Endothelial cell of umbilical vein (primary cell): Measurements from ENCODE around the gene KIF2C.

Experiments used
- CTCF ChIP-seq, 2 donors: IDR thresholded peaks; 1 replicate in 1 of 2; 2 replicates in 1 of 2; pipeline ENCODE4 v1.5.1; 2011; ENCODE audit warnings: low read length in 2 of 2, mild to moderate bottlenecking in 2 of 2, moderate library complexity in 2 of 2, control low read depth in 1 of 2, inconsistent platforms in 1 of 2, low read depth in 1 of 2; ENCODE audit not compliant: insufficient read depth in 1 of 2; ENCODE audit errors: extremely low read depth in 1 of 2
- EZH2 ChIP-seq: IDR thresholded peaks from 2 replicates; pipeline ENCODE4 v1.6.1; 2012; ENCODE audit warnings: borderline replicate concordance, low read depth, mild to moderate bottlenecking, moderate library complexity, low read length, inconsistent platforms; ENCODE audit not compliant: severe bottlenecking
- FOS ChIP-seq: IDR thresholded peaks from 2 replicates; pipeline ENCODE4 v1.6.1; 2011; ENCODE audit warnings: mild to moderate bottlenecking, low read length, moderate library complexity, borderline replicate concordance; ENCODE audit not compliant: insufficient read depth
- GATA2 ChIP-seq: IDR thresholded peaks from 2 replicates; pipeline ENCODE4 v1.7.0; 2011; ENCODE audit warnings: low read depth, mild to moderate bottlenecking, moderate library complexity, mixed read lengths, low read length; ENCODE audit not compliant: insufficient read length, insufficient read depth
- JUN ChIP-seq: IDR thresholded peaks from 2 replicates; pipeline ENCODE4 v1.6.1; 2011; ENCODE audit warnings: borderline replicate concordance, low read depth; ENCODE audit not compliant: insufficient read length, insufficient read depth
- MAX ChIP-seq: IDR thresholded peaks from 2 replicates; pipeline ENCODE4 v1.6.1; 2011; ENCODE audit not compliant: insufficient read depth, insufficient read length
- MYC ChIP-seq: IDR thresholded peaks from one replicate; pipeline ENCODE4 v1.6.1; 2011; ENCODE audit warnings: mild to moderate bottlenecking, low read depth, low read length
- POLR2A ChIP-seq: IDR thresholded peaks from 2 replicates; pipeline ENCODE4 v1.6.1; 2012; ENCODE audit warnings: low read depth, mild to moderate bottlenecking, control low read depth, low read length
- POLR2AphosphoS5 ChIP-seq: IDR thresholded peaks from 2 replicates; pipeline ENCODE4 v1.6.1; 2012; ENCODE audit warnings: low read depth, mild to moderate bottlenecking, control low read depth, low read length, moderate library complexity; ENCODE audit not compliant: insufficient read depth

DNA sequence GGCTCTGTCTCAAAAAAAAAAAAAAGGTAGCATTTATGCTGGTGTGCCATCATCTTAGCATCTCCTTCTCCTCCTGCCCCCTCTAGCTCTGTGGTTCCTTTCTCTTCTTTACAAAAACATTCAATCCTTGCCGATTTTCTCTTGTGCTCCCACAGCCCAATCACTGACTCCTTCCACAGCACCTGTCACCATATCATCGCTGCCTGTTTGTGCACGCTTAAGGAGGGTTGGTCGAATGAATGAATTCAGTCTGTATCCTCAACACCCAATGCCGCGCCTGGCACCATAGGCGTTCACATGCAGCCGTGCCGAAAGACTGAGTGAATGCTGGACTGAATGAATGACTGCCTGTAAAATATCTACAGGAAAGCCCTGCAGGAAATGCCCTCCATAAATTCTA lies 16.6 kb upstream of the KIF2C start:
- TF ChIP-seq MAX (no peak), CTCF (IDR thresholded peaks at IDR 0.05; ENCODE audit: extremely low read depth in 1 of 2, insufficient read depth in 1 of 2, low read depth in 1 of 2, low read length in 2 of 2) (no peak), POLR2A (no peak), JUN (no peak), POLR2AphosphoS5 (no peak), EZH2 (no peak), MYC (no peak), GATA2 (no peak), FOS (no peak)
